Superior temporal gyrus (tissue), 1 donor: ENCODE results near the gene ARHGAP30.

ENCODE experiments used
- DNase-seq: peaks from one replicate; pipeline ENCODE4 v3.0.0-alpha.2; 2016; ENCODE audit errors: extremely low spot score

The ARHGAP30 gene

GRCh38 chr1:161013488-161014230 lies 56.0 kb downstream of the ARHGAP30 start:
- peak; percentile 27 for DNase-seq

- DNase-seq = no peak
Measured at GRCh38 chr1:161013131-161013487, 56.6 kb downstream of the ARHGAP30 start.

- no peak for DNase-seq
Measured at GRCh38 chr1:161012420-161012819, 57.3 kb downstream of the ARHGAP30 start.

- no peak for DNase-seq
Measured at GRCh38 chr1:161009602-161010211, 60.0 kb downstream of the ARHGAP30 start.

GRCh38 chr1:161008869-161009510 lies 60.7 kb downstream of the ARHGAP30 start:
- DNase-seq = no peak

GRCh38 chr1:161007369-161007768 lies 62.3 kb downstream of the ARHGAP30 start:
- no peak for DNase-seq

- no peak for DNase-seq
Measured at GRCh38 chr1:161006563-161006962, 63.1 kb downstream of the ARHGAP30 start.

- DNase-seq = no peak
Measured at GRCh38 chr1:161001525-161001924, 68.2 kb downstream of the ARHGAP30 start.

- DNase-seq = no peak
Measured at GRCh38 chr1:161000736-161001480, 68.8 kb downstream of the ARHGAP30 start.

- no peak for DNase-seq
Measured at GRCh38 chr1:160999376-160999775, 70.3 kb downstream of the ARHGAP30 start.

GRCh38 chr1:160997323-160998038 lies 72.2 kb downstream of the ARHGAP30 start:
- DNase-seq = peak; percentile 56
